Inferior parietal cortex (tissue), 1 donor: ENCODE measurements around the gene UBE3B.

ENCODE experiments used
- DNase-seq: peaks from one replicate; pipeline ENCODE4 v3.0.0-alpha.2; 2016; ENCODE audit errors: extremely low spot score

UBE3B gene

GRCh38 chr12:109550281-109550680 lies 72.8 kb downstream of the UBE3B start:
- no peak for DNase-seq

- DNase-seq = no peak
These were observed 73.7 kb downstream of the UBE3B start for GRCh38 chr12:109551108-109551507.

DNA sequence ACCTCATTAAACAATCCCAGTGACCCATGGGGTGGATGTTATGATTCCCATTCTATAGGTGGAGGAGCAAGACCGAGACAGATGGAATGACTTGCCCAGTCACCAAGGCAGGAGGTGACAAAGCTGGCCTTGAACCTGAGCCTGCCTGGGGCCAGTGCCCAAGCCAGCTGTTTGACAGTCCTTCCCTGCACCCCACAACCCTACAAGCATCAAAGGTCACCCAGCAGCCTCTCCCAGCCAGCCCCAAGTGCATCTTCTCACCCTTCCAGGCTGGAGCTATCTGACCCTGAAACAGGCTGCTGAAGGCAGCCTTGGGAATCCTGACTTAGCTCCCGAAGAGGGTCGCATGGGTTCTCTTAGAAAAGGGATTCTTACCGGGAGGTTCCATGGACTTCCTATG lies 75.5 kb downstream of the UBE3B start:
- no peak for DNase-seq

DNA sequence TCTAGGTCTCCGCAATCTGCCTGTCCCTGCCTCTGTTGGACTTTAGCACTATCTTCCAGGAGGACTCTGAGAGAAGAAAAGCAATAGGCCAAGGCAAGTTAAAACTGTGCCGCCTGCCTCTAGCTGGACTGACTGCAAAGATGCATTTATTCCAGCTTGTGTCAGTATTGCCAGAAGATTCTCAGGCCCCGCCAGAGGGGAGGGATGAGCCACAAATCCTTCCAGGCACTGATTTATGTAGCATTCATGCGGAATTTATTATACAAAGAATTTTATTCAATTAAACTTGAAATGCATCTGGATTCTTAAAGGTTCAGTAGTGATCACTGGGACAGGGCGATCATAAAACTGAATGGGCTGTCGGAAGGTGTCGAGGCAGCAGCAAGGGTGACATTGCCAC lies 76.0 kb downstream of the UBE3B start:
- DNase-seq = no peak

DNA sequence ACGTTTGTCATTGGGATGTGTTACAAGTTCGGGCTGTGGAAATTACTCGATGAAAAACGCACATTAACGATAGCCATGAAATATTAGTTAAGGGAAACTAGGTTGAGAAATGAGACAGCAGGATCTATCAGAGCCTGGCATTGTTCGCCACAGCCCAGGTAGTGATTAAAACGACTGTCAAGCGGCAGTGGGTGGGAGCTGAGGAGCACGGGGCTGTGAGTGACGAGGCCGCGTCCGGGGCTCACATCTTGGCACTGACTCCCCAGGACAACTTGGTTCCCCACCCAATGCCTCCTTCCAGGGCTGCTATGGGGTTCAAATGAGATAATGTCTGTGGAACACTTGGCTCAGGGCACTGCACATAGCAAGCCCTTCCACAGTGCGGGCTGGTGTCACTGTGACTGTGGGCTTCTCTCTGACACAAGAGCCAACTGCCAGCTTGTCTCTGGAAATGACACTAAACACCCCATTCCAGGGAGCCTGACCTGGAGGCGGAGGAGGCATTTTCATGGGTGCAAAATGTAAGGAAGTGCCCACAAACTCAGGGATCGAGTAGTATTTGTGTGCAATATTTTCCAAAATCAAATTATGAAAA lies 76.6 kb downstream of the UBE3B start:
- DNase-seq = no peak

- DNase-seq = no peak
These were observed 77.3 kb downstream of the UBE3B start for GRCh38 chr12:109554761-109555160.

DNA sequence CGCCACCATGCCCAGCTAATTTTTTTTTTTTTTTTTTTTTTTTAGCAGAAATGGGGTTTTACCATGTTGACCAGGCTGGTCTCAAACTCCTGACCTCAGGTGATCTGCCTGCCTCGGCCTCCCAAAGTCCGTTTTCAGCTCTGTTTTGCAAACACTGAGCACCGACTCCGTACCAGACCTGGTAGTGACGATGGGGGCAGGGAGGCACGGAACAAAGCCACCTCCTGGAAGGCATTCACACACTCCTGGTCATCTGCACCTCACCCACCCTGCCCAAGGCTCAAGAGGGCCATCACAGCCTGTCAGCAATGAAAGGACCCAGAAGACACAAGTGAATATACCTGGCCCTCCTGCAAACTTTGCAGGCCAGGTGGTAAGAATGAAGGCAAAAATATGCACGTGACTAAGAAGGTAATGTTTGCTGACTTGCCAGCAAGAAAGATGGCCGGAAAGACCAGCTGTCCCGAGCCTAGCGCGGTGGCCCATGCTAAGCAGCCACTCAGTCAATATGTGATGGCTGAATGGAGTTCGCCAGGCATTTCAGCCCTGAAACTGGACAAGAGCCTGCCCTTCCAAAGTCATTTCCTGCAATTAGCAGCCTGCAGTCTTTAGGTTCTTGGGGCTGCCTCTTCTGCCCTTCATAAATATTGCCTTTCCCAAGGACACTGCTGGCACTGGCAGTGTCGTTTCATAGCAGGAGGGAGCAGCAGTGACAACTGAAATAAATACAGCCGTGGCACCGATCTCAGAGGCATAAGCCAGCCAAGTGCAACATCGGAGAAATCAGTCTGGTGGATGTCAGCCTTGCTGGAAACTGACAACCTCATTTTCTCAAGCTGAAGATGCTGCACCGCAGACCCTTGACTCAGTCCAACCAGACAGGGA lies 78.2 kb downstream of the UBE3B start:
- no peak for DNase-seq

GRCh38 chr12:109557200-109557599 lies 79.8 kb downstream of the UBE3B start:
- DNase-seq = no peak

- DNase-seq = no peak
These were observed 80.4 kb downstream of the UBE3B start for GRCh38 chr12:109557805-109558204.

DNA sequence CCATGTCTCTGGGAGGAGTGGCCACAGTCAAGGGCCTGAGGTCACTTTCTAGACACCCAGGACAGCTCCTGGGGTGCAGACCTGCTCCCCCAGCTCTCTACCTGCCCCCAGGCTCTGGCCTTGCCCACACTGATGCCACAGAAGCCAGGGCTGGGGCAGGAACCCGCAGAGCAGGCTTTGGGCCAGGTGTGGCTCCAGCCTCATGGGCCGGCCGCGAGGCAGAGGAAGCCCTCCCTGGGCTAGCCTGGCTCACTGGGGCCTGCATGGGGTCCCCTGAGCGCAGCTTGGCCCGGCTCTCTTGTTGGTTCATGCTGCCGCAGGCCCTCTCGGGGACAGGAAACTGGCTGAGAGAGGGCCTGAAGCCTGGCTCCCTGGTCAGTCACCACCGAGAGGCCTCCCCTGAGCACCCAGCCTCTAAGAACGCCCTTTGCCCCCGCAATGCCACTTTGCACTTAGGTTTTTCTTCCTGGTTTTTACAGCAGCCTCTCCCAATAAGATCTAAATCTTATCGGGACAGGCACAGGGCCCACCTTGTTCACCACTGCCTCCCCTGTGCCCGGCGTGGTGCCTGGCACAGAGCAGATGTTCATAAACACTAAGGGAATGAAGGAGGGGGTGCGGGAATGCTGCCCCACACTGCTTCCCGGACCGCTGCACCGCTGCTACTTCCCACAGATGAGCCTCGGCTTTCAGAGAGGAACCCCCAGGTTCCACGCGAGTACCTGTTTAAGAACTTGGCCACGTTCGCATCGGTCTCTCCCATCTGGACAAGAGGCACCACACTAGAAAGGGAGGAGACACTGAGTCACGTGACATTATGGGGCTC lies 81.2 kb downstream of the UBE3B start:
- no peak for DNase-seq

- DNase-seq = no peak
These were observed 81.7 kb downstream of the UBE3B start for GRCh38 chr12:109559200-109559505.

- no peak for DNase-seq
These were observed 82.2 kb downstream of the UBE3B start for GRCh38 chr12:109559601-109560000.

DNA sequence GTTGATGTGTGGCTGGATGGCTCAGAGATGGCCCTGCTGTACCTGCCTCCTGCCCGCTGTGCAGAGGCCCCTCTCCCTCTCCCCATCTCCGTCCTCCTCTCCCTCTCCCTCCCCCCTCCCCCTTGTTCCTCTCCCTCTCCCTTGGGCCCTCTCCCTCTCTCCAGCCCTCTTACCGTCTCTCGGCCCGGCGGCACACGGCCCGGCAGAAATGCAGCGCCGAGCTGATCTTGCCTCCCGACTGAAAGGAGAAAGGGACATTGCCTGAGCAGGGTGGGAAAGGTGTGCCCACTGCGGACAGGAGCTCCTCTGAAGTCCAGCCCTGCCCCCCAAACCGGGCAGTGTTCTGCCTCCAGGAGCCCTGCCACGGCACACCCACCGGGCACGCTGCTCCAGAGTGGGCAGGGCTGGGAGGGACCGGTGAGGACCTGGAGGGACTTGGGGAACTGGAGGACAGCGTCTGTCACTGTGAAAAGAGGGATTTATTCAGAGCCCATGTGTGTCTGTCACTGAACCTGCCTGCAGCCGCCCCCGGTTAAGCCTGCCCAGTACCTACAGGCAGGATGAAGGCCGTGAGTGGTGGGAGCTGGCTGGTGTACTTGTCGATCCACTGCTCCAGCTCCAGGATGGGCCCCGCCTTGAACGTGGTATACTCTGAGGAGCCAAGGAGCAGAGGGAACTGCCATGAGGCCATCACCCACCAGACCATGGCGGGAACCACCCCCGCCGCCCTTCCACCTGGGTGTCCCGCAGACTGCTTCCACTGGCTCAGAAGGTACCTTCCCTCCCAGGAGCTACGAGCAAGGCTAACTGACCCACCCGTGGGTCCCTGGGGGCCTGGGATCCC lies 83.7 kb downstream of the UBE3B start:
- no peak for DNase-seq

DNA sequence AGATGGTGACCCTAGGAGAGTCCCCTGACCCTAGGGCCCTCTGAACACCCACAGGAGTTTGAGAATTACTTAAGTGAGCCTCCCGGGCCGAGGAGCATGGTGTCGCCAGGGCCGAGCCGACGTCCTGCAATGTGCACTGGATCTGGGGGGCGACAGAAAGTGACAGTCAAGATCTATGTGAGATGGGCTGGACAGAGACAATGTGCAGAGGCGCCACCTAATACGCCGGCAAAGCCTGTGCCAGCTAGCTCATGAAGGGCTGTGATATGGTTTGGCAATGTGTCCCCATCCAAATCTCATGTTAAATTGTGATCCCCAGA lies 84.2 kb downstream of the UBE3B start:
- DNase-seq = no peak

- DNase-seq = no peak
These were observed 85.4 kb downstream of the UBE3B start for GRCh38 chr12:109562871-109563270.

GRCh38 chr12:109563291-109564284 lies 86.2 kb downstream of the UBE3B start:
- DNase-seq = no peak

DNA sequence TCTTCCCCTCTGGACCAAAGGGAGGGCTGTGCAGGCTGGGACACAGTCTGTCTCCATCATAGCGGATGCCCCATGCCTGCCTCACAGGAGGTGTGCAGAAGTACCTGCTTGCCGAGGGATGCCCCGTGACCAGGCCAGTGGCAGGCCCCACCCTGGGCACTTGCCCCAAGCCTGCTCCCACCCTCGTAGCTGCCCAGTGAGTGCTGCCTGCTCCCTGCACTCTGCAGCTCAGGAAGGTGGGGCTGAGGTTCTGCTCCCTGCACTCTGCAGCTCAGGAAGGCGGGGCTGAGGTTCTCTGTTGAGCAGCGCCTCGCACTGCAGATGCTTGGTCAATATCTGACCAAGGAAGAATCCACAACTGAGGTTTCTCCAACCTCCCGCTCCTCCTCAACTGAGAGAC lies 89.0 kb downstream of the UBE3B start:
- no peak for DNase-seq

- no peak for DNase-seq
These were observed 89.9 kb downstream of the UBE3B start for GRCh38 chr12:109567296-109567695.

DNA sequence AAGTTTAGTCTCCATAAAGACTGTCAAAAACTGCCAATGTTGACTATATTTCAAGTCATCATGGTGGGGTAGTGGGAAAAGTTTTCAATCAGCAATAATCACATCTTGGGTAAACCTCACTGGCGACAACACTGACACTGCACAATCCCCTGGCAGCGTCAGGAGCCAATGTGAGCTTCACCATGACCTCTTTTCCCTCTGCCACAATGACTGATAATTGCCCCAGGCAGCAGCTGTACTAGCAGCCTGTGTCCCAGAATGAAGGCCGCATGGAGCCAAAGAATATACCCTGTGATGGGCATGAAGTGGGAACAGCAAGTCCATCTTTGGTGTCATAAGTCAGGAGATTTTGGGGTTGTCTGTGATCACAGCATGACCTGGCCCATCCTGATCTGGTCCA lies 90.5 kb downstream of the UBE3B start:
- DNase-seq = no peak

DNA sequence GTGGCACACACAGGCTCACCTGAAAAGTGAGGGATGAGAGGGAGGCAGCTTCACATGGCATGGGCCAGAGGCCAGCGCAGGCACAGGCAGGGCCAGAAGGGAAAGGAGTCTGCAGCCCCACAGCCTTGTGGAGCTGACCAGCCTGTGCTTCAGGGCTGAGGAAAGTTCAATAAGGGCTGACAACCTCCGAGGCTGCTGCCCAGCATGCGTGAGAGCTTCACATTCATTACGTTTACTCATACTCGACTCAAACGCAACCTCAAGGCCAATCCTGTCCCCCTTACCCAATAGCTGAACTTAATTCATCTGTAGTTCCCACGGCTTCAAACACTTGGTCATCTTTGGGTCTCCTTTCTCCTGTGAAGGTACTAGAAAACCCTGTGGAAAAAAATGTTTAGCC lies 91.1 kb downstream of the UBE3B start:
- no peak for DNase-seq
